Neural progenitor cell (in vitro differentiated cells): ENCODE results near the gene DSE. TPM values are rescaled to one million over a fixed set of nuclear protein-coding genes. Genes with fewer than 3 reads are reported as not detected.

Experiments used
- DNase-seq: peaks from one replicate; pipeline ENCODE4 v3.0.0-alpha.2; 2016; ENCODE audit warnings: low spot score
- H2AFZ ChIP-seq: fragments of 200-600 bp; sonication (generic); replicated peaks from 2 replicates; pipeline ENCODE4 v1.6.1; 2016; ENCODE audit warnings: antibody characterized with exemption
- H3F3A ChIP-seq: fragments of 200-600 bp; sonication (generic); 2 replicates; pipeline ENCODE4 v1.6.1; 2016; ENCODE audit warnings: antibody characterized with exemption, low read depth
- H3K27ac ChIP-seq: fragments of 200-600 bp; sonication (generic); 2 replicates; pipeline ENCODE4 v1.5.1; 2016; ENCODE audit warnings: mild to moderate bottlenecking
- H3K27me3 ChIP-seq: fragments of 200-600 bp; sonication (generic); 2 replicates; pipeline ENCODE4 v1.6.1; 2016; ENCODE audit warnings: mild to moderate bottlenecking, moderate library complexity
- H3K36me3 ChIP-seq: fragments of 200-600 bp; sonication (generic); 2 replicates; pipeline ENCODE4 v1.5.1; 2016
- H3K4me1 ChIP-seq: fragments of 200-600 bp; sonication (generic); 2 replicates; pipeline ENCODE4 v1.6.1; 2016; ENCODE audit warnings: mixed run types
- H3K4me2 ChIP-seq: fragments of 200-600 bp; sonication (generic); 2 replicates; pipeline ENCODE4 v1.6.1; 2016
- H3K4me3 ChIP-seq: fragments of 200-600 bp; sonication (generic); 2 replicates; pipeline ENCODE4 v1.5.1; 2016
- H3K79me2 ChIP-seq: fragments of 200-600 bp; sonication (generic); 2 replicates; pipeline ENCODE4 v1.6.1; 2016; ENCODE audit warnings: low read depth
- H3K9ac ChIP-seq: fragments of 200-600 bp; sonication (generic); 2 replicates; pipeline ENCODE4 v1.6.1; 2016
- H3K9me3 ChIP-seq: fragments of 200-600 bp; sonication (generic); 2 replicates; pipeline ENCODE4 v1.5.1; 2016; ENCODE audit warnings: low read depth
- H4K20me1 ChIP-seq: fragments of 200-600 bp; sonication (generic); 2 replicates; pipeline ENCODE4 v1.6.1; 2016; ENCODE audit warnings: low read depth
- H3K27ac Mint-ChIP-seq: 3 replicates; pipeline ENCODE4 v1.8.0; 2021; ENCODE audit warnings: mixed read lengths
- H3K27me3 Mint-ChIP-seq: 2 replicates; pipeline ENCODE4 v1.8.0; 2022; ENCODE audit warnings: low read depth, mild to moderate bottlenecking, inconsistent platforms, moderate library complexity, mixed read lengths; ENCODE audit not compliant: insufficient read depth
- H3K36me3 Mint-ChIP-seq: 3 replicates; pipeline ENCODE4 v1.8.0; 2021; ENCODE audit warnings: mixed read lengths
- H3K4me1 Mint-ChIP-seq: 3 replicates; pipeline ENCODE4 v1.8.0; 2021; ENCODE audit warnings: mixed read lengths
- H3K4me3 Mint-ChIP-seq: 3 replicates; pipeline ENCODE4 v1.8.0; 2021; ENCODE audit warnings: mild to moderate bottlenecking, moderate library complexity, mixed read lengths
- H3K9me3 Mint-ChIP-seq: 3 replicates; pipeline ENCODE4 v1.8.0; 2020; ENCODE audit warnings: mixed read lengths
- CTCF ChIP-seq: fragments of 200-600 bp; sonication (generic); IDR thresholded peaks from 2 replicates; pipeline ENCODE4 v1.5.1; 2017; ENCODE audit warnings: antibody characterized with exemption, mild to moderate bottlenecking
- EZH2 ChIP-seq: fragments of 200-600 bp; sonication (generic); IDR thresholded peaks from 2 replicates; pipeline ENCODE4 v1.6.1; 2017; ENCODE audit warnings: antibody characterized with exemption, mild to moderate bottlenecking, moderate library complexity
- EZH2phosphoT487 ChIP-seq: fragments of 200-600 bp; sonication (generic); IDR thresholded peaks from 2 replicates; pipeline ENCODE4 v1.6.1; 2017; ENCODE audit warnings: antibody characterized with exemption
- total RNA-seq: library from RNA; depleted of rRNA; stranded (reverse); fragments of >200 nt; gene quantifications from 2 replicates; pipeline ENCODE4 v1.2.3, GENCODE V29; 2015; ENCODE audit warnings: low replicate concordance

DSE gene
- total RNA-seq, 1 donor from 2014 or later, result 43.7 TPM

GRCh38 chr6:116430860-116431259 lies 60.1 kb downstream of the DSE start:
- H2AFZ ChIP-seq, result no peak overlapping the region
- Mint-ChIP-seq H3K9me3 (peaks cover 1% of the 10 kb centered on the region), H3K27ac (no peak overlapping the region), H3K36me3 (peaks cover 39% of the 10 kb centered on the region), H3K27me3 (peaks cover 2% of the 10 kb centered on the region), H3K4me1 (peaks cover 4% of the 10 kb centered on the region), H3K4me3 (no peak overlapping the region)
- H3K4me2 ChIP-seq, result no peak overlapping the region
- no peak for TF ChIP-seq CTCF
- TF ChIP-seq EZH2phosphoT487, result no peak
- no peak for TF ChIP-seq EZH2
- no peaks in the 10 kb centered on the region for H3K4me1 ChIP-seq
- no peaks in the 10 kb centered on the region for H3K36me3 ChIP-seq
- no peaks in the 10 kb centered on the region for H3K27me3 ChIP-seq
- DNase-seq, result no peak
- no peak overlapping the region for H3K9ac ChIP-seq
- no peaks in the 10 kb centered on the region for H3K9me3 ChIP-seq
- H3K27ac ChIP-seq, result no peak overlapping the region
- no peaks in the 10 kb centered on the region for H3F3A ChIP-seq
- H4K20me1 ChIP-seq, result no peaks in the 10 kb centered on the region
- H3K79me2 ChIP-seq, result no peaks in the 10 kb centered on the region
- H3K4me3 ChIP-seq, result no peak overlapping the region

- Histone ChIP-seq H3F3A (no peaks in the 10 kb centered on the region), H4K20me1 (no peaks in the 10 kb centered on the region), H3K79me2 (no peaks in the 10 kb centered on the region), H3K36me3 (no peaks in the 10 kb centered on the region), H3K4me1 (no peaks in the 10 kb centered on the region), H2AFZ (no peak overlapping the region), H3K27ac (no peak overlapping the region), H3K27me3 (no peaks in the 10 kb centered on the region), H3K4me2 (no peak overlapping the region), H3K4me3 (no peak overlapping the region), H3K9ac (no peak overlapping the region), H3K9me3 (no peaks in the 10 kb centered on the region)
- H3K27me3 Mint-ChIP-seq, result peaks cover 5% of the 10 kb centered on the region
- H3K27ac Mint-ChIP-seq, result no peak overlapping the region
- peaks cover 34% of the 10 kb centered on the region for H3K36me3 Mint-ChIP-seq
- peaks cover 14% of the 10 kb centered on the region for H3K4me1 Mint-ChIP-seq
- DNase-seq, result no peak
- H3K4me3 Mint-ChIP-seq, result no peak overlapping the region
- TF ChIP-seq CTCF (no peak), EZH2 (no peak), EZH2phosphoT487 (no peak)
- H3K9me3 Mint-ChIP-seq, result peaks cover 2% of the 10 kb centered on the region
Observed at GRCh38 chr6:116431964-116432595, 61.3 kb downstream of the DSE start.

GRCh38 chr6:116433206-116433712 lies 62.5 kb downstream of the DSE start:
- no peak overlapping the region for H3K27ac Mint-ChIP-seq
- H3K9me3 Mint-ChIP-seq, result peaks cover 2% of the 10 kb centered on the region
- no peaks in the 10 kb centered on the region for H3K9me3 ChIP-seq
- no peak overlapping the region for H3K4me2 ChIP-seq
- no peak for TF ChIP-seq EZH2
- TF ChIP-seq CTCF, result no peak
- no peak for TF ChIP-seq EZH2phosphoT487
- no peaks in the 10 kb centered on the region for H3K36me3 ChIP-seq
- H3K4me3 ChIP-seq, result no peak overlapping the region
- H2AFZ ChIP-seq, result no peak overlapping the region
- no peak overlapping the region for H3K4me3 Mint-ChIP-seq
- no peak for DNase-seq
- H3K27me3 Mint-ChIP-seq, result peaks cover 5% of the 10 kb centered on the region
- H3K79me2 ChIP-seq, result no peaks in the 10 kb centered on the region
- H3K27me3 ChIP-seq, result no peaks in the 10 kb centered on the region
- H3F3A ChIP-seq, result no peaks in the 10 kb centered on the region
- no peaks in the 10 kb centered on the region for H4K20me1 ChIP-seq
- peaks cover 21% of the 10 kb centered on the region for H3K4me1 Mint-ChIP-seq
- H3K36me3 Mint-ChIP-seq, result peaks cover 29% of the 10 kb centered on the region
- no peaks in the 10 kb centered on the region for H3K4me1 ChIP-seq
- H3K9ac ChIP-seq, result no peak overlapping the region
- H3K27ac ChIP-seq, result no peak overlapping the region
